Neuron (in vitro differentiated cells): ENCODE data around the gene MEF2C.
"Not testable (repeated sequence)": the region's sequence is repeated elsewhere in the genome, so short reads cannot be mapped to it uniquely, and the experiment has no call there.

Source experiments
- H2AFZ ChIP-seq: one replicate; pipeline ENCODE4 v1.6.1; 2013; ENCODE audit warnings: low read depth, mild to moderate bottlenecking, inconsistent platforms, low read length, moderate library complexity
- H3K27me3 ChIP-seq: one replicate; pipeline ENCODE4 v1.6.1; 2013; ENCODE audit warnings: low read length; ENCODE audit not compliant: insufficient read depth
- H3K36me3 ChIP-seq: one replicate; pipeline ENCODE4 v1.6.1; 2013; ENCODE audit warnings: low read length; ENCODE audit not compliant: insufficient read depth
- H3K4me1 ChIP-seq: one replicate; pipeline ENCODE4 v1.6.1; 2013; ENCODE audit warnings: low read length; ENCODE audit not compliant: insufficient read depth
- H3K4me3 ChIP-seq: 2 replicates; pipeline ENCODE4 v1.5.1; 2013; ENCODE audit warnings: mild to moderate bottlenecking, low read length, moderate library complexity
- H3K9me3 ChIP-seq: one replicate; pipeline ENCODE4 v1.6.1; 2013; ENCODE audit warnings: low read length

The MEF2C gene

GRCh38 chr5:88883059-88883835 is at the start of gene MEF2C:
MEF2C (minus strand) TSS chr5:88883184; CDS start chr5:88823788, 59,396 bp downstream.
- H3K9me3 ChIP-seq: no peaks in the 10 kb centered on the region
- H3K4me1 ChIP-seq: peaks cover 17% of the 10 kb centered on the region
- peak within 1 kb of the TSS; percentile 59 for H3K4me3 ChIP-seq
- peak within 1 kb of the TSS; percentile 88 for H2AFZ ChIP-seq
- H3K36me3 ChIP-seq: no peaks in the 10 kb centered on the region
- no peaks in the 10 kb centered on the region for H3K27me3 ChIP-seq

DNA sequence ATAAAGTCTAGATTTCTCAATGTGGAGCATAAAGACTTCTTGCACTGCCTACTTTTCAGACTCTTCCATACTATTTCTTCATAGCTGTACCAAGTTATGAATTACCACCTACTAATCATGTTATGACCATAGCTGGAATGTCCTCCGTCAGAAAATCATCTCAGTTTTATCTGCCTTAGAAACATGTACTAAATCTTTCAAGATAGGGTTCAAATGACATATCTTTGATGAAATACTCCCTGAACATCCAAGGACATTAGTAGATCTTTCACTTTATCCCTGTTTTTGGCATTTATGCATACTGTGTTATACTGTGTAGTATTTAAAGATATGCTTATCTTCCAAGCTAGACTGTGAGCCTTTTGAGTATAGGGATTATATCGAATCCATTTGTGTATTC is 49.6 kb upstream of the MEF2C start:
- Histone ChIP-seq H3K27me3 (no peaks in the 10 kb centered on the region), H3K4me1 (no peaks in the 10 kb centered on the region), H3K36me3 (no peaks in the 10 kb centered on the region), H3K9me3 (no peaks in the 10 kb centered on the region), H3K4me3 (no peak overlapping the region), H2AFZ (no peak overlapping the region)

- Histone ChIP-seq H3K9me3 (no peaks in the 10 kb centered on the region), H3K36me3 (no peaks in the 10 kb centered on the region), H3K4me3 (no peak overlapping the region), H3K4me1 (no peaks in the 10 kb centered on the region), H2AFZ (no peak overlapping the region), H3K27me3 (no peaks in the 10 kb centered on the region)
Measured at GRCh38 chr5:88930335-88930734, 47.4 kb upstream of the MEF2C start.

DNA sequence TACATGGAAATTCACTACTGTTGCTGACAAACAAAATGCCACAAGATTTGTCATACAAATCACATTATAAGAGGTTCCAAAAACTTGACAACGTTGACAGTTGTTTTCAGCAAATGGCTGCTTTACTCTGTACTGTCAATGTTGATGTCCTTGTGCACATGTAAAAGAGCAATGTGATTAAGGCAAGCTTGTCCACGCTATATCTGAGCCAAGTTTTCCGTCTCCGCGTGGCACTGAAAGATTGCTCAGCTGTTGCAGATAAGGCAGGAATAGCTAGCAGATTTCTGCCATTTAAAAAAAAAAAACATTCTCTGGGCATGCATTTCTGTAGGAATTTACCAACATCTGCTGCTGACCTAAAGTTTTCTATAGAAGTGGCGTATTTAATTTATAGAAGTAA is 46.4 kb upstream of the MEF2C start:
- H3K27me3 ChIP-seq: no peaks in the 10 kb centered on the region
- H2AFZ ChIP-seq: no peak overlapping the region
- no peaks in the 10 kb centered on the region for H3K4me1 ChIP-seq
- no peak overlapping the region for H3K4me3 ChIP-seq
- no peaks in the 10 kb centered on the region for H3K36me3 ChIP-seq
- no peaks in the 10 kb centered on the region for H3K9me3 ChIP-seq

- H3K4me3 ChIP-seq: no peak overlapping the region
- no peaks in the 10 kb centered on the region for H3K4me1 ChIP-seq
- no peak overlapping the region for H2AFZ ChIP-seq
- H3K36me3 ChIP-seq: no peaks in the 10 kb centered on the region
- H3K27me3 ChIP-seq: no peaks in the 10 kb centered on the region
- H3K9me3 ChIP-seq: no peaks in the 10 kb centered on the region
Measured at GRCh38 chr5:88926774-88927173, 43.8 kb upstream of the MEF2C start.

DNA sequence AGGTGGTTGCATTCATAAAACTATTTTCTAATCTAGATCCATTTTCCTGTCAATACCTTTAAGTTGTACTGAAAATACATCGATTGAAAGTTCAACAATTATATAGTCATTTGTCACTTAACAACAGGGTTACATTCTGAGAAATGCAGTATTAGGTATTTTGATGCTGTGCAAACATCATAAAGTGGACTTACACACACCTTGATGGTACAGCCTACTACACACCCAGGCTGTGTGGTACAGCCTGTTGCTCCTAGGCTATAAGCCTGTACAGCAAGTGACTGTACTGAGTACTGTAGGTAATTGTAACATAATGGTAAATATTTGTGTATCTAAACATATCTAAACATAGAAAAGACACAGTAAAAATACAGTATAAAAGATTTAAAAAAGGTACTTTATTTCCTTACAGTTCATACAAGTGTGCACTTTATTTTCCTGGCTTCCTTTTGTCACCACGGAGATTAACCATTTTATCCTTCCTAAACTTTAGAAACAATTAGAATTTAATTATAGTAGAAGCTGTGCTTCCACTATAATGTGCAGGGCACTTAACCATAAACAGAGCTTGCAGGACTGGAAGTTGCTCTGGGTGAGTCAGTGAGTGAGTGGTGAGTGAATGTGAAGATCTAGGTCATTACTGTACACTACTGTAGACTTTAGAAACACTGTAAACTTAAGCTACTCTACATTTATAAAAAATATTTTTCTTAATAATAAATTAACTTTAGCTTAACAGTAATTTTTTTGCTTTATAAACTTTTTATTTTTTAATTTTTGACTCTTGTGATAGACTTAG is 42.9 kb upstream of the MEF2C start:
- no peak overlapping the region for H2AFZ ChIP-seq
- H3K9me3 ChIP-seq: no peaks in the 10 kb centered on the region
- no peaks in the 10 kb centered on the region for H3K4me1 ChIP-seq
- no peaks in the 10 kb centered on the region for H3K36me3 ChIP-seq
- no peaks in the 10 kb centered on the region for H3K27me3 ChIP-seq
- no peak overlapping the region for H3K4me3 ChIP-seq

- Histone ChIP-seq H2AFZ (no peak overlapping the region), H3K9me3 (no peaks in the 10 kb centered on the region), H3K4me3 (no peak overlapping the region), H3K4me1 (no peaks in the 10 kb centered on the region), H3K36me3 (no peaks in the 10 kb centered on the region), H3K27me3 (no peaks in the 10 kb centered on the region)
Measured at GRCh38 chr5:88924330-88924657, 41.3 kb upstream of the MEF2C start.

- no peaks in the 10 kb centered on the region for H3K4me1 ChIP-seq
- H2AFZ ChIP-seq: no peak overlapping the region
- H3K9me3 ChIP-seq: no peaks in the 10 kb centered on the region
- H3K27me3 ChIP-seq: no peaks in the 10 kb centered on the region
- no peaks in the 10 kb centered on the region for H3K36me3 ChIP-seq
- no peak overlapping the region for H3K4me3 ChIP-seq
Measured at GRCh38 chr5:88923623-88924329, 40.8 kb upstream of the MEF2C start.

DNA sequence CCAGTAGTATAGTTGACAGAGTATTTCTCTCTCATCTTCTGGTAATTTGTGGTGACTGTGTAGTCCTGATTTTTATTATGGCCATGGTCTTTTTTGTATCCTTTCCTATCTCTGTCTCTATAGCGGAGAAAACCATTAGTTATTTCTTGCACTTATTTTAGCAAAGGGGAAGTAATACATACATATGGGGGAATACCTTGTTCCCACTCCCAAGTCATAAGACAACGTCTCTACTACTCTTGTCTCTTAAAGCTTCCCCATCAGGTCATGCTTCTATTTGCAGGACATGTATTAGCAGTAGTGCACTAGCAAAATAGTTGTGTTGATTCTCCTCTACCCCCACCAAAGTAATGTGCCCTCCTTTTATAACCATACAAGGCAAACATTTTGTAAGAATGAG is 29.8 kb upstream of the MEF2C start:
- H3K4me3 ChIP-seq, H3K9me3 ChIP-seq, H3K4me1 ChIP-seq, H2AFZ ChIP-seq, H3K27me3 ChIP-seq, H3K36me3 ChIP-seq: not testable (repeated sequence)

DNA sequence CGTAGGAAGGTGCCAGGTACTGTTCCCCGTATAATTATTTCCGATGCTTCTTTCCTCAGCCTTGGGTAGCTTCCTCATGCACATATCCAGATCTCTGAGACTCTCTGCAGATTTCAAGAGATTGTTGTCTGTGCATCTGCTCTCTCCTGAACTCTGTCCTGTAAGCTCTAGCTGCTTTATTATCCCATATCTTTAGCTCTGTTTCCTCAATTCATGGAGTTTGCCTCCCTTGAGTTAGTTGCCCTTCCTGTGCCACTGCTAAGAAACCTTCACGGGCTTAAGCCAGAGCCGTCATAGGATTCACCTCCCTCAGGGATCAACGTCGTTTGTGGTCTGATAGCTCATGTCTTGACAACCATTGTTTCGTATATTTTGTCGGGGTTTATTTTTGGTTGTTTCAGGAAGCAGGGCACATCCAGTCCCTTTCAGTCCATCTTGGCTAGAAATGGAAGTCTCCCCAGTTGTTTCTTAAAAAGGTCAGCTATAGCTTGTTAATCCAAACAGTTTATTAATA is 28.1 kb upstream of the MEF2C start:
- not testable (repeated sequence) for H3K4me1 ChIP-seq, H2AFZ ChIP-seq

GRCh38 chr5:88904478-88904877 is 21.5 kb upstream of the MEF2C start:
- not testable (repeated sequence) for H3K36me3 ChIP-seq, H3K27me3 ChIP-seq, H2AFZ ChIP-seq, H3K4me1 ChIP-seq, H3K9me3 ChIP-seq, H3K4me3 ChIP-seq

More for the DNA sequence above, 28.1 kb upstream of the MEF2C start:
- H3K27me3 ChIP-seq, H3K36me3 ChIP-seq, H3K9me3 ChIP-seq, H3K4me3 ChIP-seq: not testable (repeated sequence)

GRCh38 chr5:88903966-88904365 is 21.0 kb upstream of the MEF2C start:
- H3K4me1 ChIP-seq, H3K9me3 ChIP-seq, H3K27me3 ChIP-seq, H3K4me3 ChIP-seq, H2AFZ ChIP-seq, H3K36me3 ChIP-seq: not testable (repeated sequence)

- not testable (repeated sequence) for H3K27me3 ChIP-seq, H3K9me3 ChIP-seq, H3K36me3 ChIP-seq, H3K4me1 ChIP-seq, H3K4me3 ChIP-seq, H2AFZ ChIP-seq
Measured at GRCh38 chr5:88901077-88901476, 18.1 kb upstream of the MEF2C start.
